GM06990 (cell line): ENCODE results near the gene ZNF154.

ENCODE experiments used
- DNase-seq: peaks from one replicate; pipeline ENCODE4 v3.0.0-alpha.2; 2011; ENCODE audit not compliant: insufficient read length; ENCODE audit errors: extremely low read depth
- H3K27me3 ChIP-seq: replicated peaks from 2 replicates; pipeline ENCODE4 v1.6.0; 2011; ENCODE audit warnings: low read length; ENCODE audit not compliant: control insufficient read depth, insufficient read depth
- H3K36me3 ChIP-seq: 2 replicates; pipeline ENCODE4 v1.5.1; 2011; ENCODE audit warnings: low read length; ENCODE audit not compliant: control insufficient read depth, insufficient read depth
- H3K4me3 ChIP-seq: replicated peaks from 2 replicates; pipeline ENCODE4 v1.5.1; 2011; ENCODE audit warnings: low read depth, mild to moderate bottlenecking, control low read depth, low read length
- TF ChIP-seq, protein P1 (sequence below): IDR thresholded peaks from 2 replicates; pipeline ENCODE4 v1.5.1; 2011; ENCODE audit warnings: low read length, control low read depth, mild to moderate bottlenecking, inconsistent platforms; ENCODE audit not compliant: insufficient read depth, poor library complexity, severe bottlenecking

ZNF154 gene

GRCh38 chr19:57712222-57712621 is 3.2 kb upstream of the ZNF154 start:
- DNase-seq = no peak
- no peak overlapping the region for H3K4me3 ChIP-seq
- TF ChIP-seq, protein P1, sequence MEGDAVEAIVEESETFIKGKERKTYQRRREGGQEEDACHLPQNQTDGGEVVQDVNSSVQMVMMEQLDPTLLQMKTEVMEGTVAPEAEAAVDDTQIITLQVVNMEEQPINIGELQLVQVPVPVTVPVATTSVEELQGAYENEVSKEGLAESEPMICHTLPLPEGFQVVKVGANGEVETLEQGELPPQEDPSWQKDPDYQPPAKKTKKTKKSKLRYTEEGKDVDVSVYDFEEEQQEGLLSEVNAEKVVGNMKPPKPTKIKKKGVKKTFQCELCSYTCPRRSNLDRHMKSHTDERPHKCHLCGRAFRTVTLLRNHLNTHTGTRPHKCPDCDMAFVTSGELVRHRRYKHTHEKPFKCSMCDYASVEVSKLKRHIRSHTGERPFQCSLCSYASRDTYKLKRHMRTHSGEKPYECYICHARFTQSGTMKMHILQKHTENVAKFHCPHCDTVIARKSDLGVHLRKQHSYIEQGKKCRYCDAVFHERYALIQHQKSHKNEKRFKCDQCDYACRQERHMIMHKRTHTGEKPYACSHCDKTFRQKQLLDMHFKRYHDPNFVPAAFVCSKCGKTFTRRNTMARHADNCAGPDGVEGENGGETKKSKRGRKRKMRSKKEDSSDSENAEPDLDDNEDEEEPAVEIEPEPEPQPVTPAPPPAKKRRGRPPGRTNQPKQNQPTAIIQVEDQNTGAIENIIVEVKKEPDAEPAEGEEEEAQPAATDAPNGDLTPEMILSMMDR = no peak
- no peaks in the 10 kb centered on the region; the same call in 1 of the 2 replicates for H3K36me3 ChIP-seq
- H3K27me3 ChIP-seq = no peaks in the 10 kb centered on the region

GRCh38 chr19:57709616-57710015 is 612 bp upstream of the ZNF154 start:
- Histone ChIP-seq H3K36me3 (no peaks in the 10 kb centered on the region), H3K27me3 (no peaks in the 10 kb centered on the region), H3K4me3 (no peak overlapping the region)
- TF ChIP-seq, protein P1 = no peak
- DNase-seq = no peak

- Histone ChIP-seq H3K36me3 (no peaks in the 10 kb centered on the region; the same call in 1 of the 2 replicates), H3K4me3 (no peak overlapping the region), H3K27me3 (no peaks in the 10 kb centered on the region)
- TF ChIP-seq, protein P1 = no peak
- DNase-seq = no peak
Measured at GRCh38 chr19:57706346-57706745, 2.7 kb downstream of the ZNF154 start.

- H3K4me3 ChIP-seq = no peak overlapping the region
- DNase-seq = no peak
- no peaks in the 10 kb centered on the region for H3K27me3 ChIP-seq
- TF ChIP-seq, protein P1 = no peak
- no peaks in the 10 kb centered on the region; the same call in 1 of the 2 replicates for H3K36me3 ChIP-seq
Measured at GRCh38 chr19:57701625-57702024, 7.4 kb downstream of the ZNF154 start.

DNA sequence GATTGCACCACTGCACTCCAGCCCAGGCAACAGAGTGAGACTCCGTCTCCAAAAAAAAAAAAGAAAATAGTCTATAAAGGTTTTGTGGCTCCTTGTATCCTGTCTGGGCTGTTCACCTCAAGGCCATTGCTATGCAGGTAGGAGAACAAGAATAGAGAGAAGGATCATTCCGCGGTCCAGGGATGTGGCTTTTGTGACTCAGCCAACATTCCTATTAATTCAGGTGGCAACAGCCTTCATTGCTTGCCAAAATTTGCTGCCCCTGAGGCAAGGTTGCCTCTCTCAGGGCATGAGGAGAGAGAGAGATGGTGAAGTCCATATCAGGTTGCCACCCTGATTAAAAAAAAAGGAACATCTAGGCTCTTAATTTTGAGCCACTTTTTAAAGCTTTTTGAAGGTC is 19.3 kb downstream of the ZNF154 start:
- no peak for DNase-seq
- Histone ChIP-seq H3K27me3 (no peaks in the 10 kb centered on the region), H3K36me3 (peaks cover 16% of the 10 kb centered on the region), H3K4me3 (no peak overlapping the region)
- TF ChIP-seq, protein P1 = no peak
